Peyer's patch (tissue), 4 donors: ENCODE data around the gene HDAC9. TPM values are rescaled to one million over a fixed set of nuclear protein-coding genes. Genes with fewer than 3 reads are reported as not detected.
"Not testable (repeated sequence)": the region's sequence is repeated elsewhere in the genome, so short reads cannot be mapped to it uniquely, and the experiment has no call there.

Experiments
- DNase-seq, 3 donors: peaks; one replicate each; pipeline ENCODE4 v3.0.0-alpha.2; 2017 to 2019
- H3K27ac ChIP-seq, 4 donors: fragments of 200-600 bp; sonication (generic); one replicate each; pipeline ENCODE4 v1.5.1; 2016 to 2019
- H3K27me3 ChIP-seq, 2 donors: fragments of 200-600 bp; sonication (generic); one replicate each; pipeline ENCODE4 v1.5.1; 2019
- H3K36me3 ChIP-seq, 3 donors: fragments of 200-600 bp; sonication (generic); one replicate each; pipeline ENCODE4 v1.5.1; 2016 to 2019
- H3K4me1 ChIP-seq, 4 donors: fragments of 200-600 bp; sonication (generic); one replicate each; pipeline ENCODE4 v1.5.1; 2016 to 2019
- H3K4me3 ChIP-seq, 4 donors: fragments of 200-600 bp; sonication (generic); 1 replicate in 3 of 4; 2 replicates in 1 of 4; pipeline ENCODE4 v1.5.1; 2016 to 2019; ENCODE audit warnings: mild to moderate bottlenecking in 1 of 4
- H3K9me3 ChIP-seq, 4 donors: fragments of 200-600 bp; sonication (generic); one replicate each; pipeline ENCODE4 v1.5.1; 2016 to 2019; ENCODE audit warnings: mild to moderate bottlenecking in 1 of 4
- POLR2A ChIP-seq, 2 donors: fragments of 450-650 bp; IDR thresholded peaks; one replicate each; pipeline ENCODE4 v1.5.1; 2017; ENCODE audit warnings: antibody characterized with exemption in 2 of 2, mild to moderate bottlenecking in 2 of 2, moderate library complexity in 2 of 2
- total RNA-seq, 4 donors: library from RNA; depleted of rRNA; stranded (reverse); fragments of >200 nt; gene quantifications; one replicate each; pipeline ENCODE4 v1.1.0, GENCODE V29; 2016
- TF ChIP-seq, protein P1 (sequence below), 6 experiments: fragments of 450-650 bp in 4 of 6; fragments of 200-600 bp in 2 of 6; sonication (generic) in 1 of 6; IDR thresholded peaks; one replicate each; pipeline ENCODE4 v1.5.1; 2017 to 2019; ENCODE audit warnings: antibody characterized with exemption in 6 of 6, mild to moderate bottlenecking in 3 of 6, moderate library complexity in 1 of 6

Gene HDAC9
- total RNA-seq, 4 donors from 2014 or later, result 0.88 to 75.9 (median 4.4) TPM

DNA sequence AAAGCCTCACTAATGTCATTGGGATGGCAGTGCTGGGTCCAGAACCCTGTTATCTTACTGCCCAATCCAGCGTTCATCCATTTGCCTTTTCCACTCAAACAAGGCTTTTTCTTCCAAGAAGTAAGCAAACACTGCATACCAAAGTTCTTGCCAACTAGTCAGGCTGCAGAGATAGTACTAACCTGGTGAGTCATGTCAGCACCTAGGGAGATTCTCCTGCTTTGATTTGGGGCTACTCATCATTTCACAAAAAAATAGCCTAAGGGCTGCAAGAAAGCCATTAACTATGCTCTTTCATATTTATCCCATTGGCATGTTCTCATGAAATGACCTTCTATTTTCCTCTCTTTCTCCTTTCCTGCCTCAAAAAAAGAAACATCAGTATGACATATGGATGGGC, 479.3 kb downstream of the HDAC9 start:
- Histone ChIP-seq H3K27me3 (no peaks in the 10 kb centered on the region), H3K27ac (no peak overlapping the region), H3K4me3 (no peak overlapping the region), H3K4me1 (no peaks in the 10 kb centered on the region), H3K9me3 (no peaks in the 10 kb centered on the region), H3K36me3 (no peaks in the 10 kb centered on the region)
- no peak for TF ChIP-seq POLR2A (IDR thresholded peaks at IDR 0.05)
- TF ChIP-seq, protein P1, sequence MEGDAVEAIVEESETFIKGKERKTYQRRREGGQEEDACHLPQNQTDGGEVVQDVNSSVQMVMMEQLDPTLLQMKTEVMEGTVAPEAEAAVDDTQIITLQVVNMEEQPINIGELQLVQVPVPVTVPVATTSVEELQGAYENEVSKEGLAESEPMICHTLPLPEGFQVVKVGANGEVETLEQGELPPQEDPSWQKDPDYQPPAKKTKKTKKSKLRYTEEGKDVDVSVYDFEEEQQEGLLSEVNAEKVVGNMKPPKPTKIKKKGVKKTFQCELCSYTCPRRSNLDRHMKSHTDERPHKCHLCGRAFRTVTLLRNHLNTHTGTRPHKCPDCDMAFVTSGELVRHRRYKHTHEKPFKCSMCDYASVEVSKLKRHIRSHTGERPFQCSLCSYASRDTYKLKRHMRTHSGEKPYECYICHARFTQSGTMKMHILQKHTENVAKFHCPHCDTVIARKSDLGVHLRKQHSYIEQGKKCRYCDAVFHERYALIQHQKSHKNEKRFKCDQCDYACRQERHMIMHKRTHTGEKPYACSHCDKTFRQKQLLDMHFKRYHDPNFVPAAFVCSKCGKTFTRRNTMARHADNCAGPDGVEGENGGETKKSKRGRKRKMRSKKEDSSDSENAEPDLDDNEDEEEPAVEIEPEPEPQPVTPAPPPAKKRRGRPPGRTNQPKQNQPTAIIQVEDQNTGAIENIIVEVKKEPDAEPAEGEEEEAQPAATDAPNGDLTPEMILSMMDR (IDR thresholded peaks at IDR 0.05), result no peak
- no peak for DNase-seq

DNA sequence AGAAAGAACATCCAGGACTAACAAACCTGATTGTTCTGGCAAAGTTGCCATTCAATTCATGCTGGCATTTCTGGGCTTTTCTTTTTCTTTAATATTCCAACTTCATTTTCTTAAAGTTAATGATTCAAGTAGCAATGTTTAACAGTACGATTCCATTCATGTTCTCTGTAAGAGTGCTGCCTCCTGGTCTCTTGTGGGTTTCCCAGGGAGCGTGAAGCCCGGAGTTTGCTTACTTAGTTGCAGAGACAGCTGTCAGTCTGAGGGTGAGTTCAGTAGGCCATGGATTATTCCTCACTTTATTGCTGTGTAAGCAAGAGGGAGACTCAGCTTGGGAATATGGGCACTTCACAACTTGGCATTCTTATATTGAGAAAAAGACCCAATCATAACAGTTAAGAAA, 479.7 kb downstream of the HDAC9 start:
- H3K27me3 ChIP-seq, result no peaks in the 10 kb centered on the region
- no peaks in the 10 kb centered on the region for H3K36me3 ChIP-seq
- no peaks in the 10 kb centered on the region for H3K9me3 ChIP-seq
- no peak for TF ChIP-seq POLR2A (IDR thresholded peaks at IDR 0.05)
- TF ChIP-seq, protein P1 (IDR thresholded peaks at IDR 0.05), result no peak
- H3K4me3 ChIP-seq, result no peak overlapping the region
- no peak overlapping the region for H3K27ac ChIP-seq
- DNase-seq, result no peak
- no peaks in the 10 kb centered on the region for H3K4me1 ChIP-seq

DNA sequence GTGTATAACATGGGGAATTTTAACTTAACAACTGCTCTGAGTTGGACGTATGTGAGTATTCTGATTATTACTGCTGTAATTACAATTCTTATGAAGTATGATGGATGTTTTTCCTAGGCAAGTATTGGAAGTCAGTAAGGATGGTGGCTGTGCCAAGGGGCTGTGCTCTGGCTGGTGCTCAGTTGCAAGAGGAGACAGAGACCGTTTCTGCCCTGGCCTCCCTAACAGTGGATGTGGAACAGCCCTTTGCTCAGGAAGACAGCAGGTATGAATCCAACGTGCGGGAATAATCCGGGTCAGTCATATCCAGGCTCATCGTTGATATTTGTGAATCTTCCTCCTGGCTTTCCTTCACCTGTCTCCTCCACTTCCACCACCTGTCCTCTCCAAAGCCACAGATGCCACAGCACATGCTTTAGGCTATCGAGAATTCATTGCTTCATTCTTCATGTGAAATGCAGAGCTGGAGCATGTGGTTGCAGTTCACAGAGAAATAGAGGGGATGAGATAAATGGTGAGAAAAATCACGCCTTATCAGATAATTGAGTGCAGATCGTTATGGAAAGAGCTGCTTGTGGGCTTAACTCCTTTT, 480.2 kb downstream of the HDAC9 start:
- no peaks in the 10 kb centered on the region for H3K36me3 ChIP-seq
- no peak overlapping the region for H3K4me3 ChIP-seq
- no peak for TF ChIP-seq POLR2A (IDR thresholded peaks at IDR 0.05)
- TF ChIP-seq, protein P1 (IDR thresholded peaks at IDR 0.05), result no peak
- no peaks in the 10 kb centered on the region for H3K4me1 ChIP-seq
- no peak overlapping the region for H3K27ac ChIP-seq
- H3K9me3 ChIP-seq, result no peaks in the 10 kb centered on the region
- H3K27me3 ChIP-seq, result no peaks in the 10 kb centered on the region
- DNase-seq, result no peak

DNA sequence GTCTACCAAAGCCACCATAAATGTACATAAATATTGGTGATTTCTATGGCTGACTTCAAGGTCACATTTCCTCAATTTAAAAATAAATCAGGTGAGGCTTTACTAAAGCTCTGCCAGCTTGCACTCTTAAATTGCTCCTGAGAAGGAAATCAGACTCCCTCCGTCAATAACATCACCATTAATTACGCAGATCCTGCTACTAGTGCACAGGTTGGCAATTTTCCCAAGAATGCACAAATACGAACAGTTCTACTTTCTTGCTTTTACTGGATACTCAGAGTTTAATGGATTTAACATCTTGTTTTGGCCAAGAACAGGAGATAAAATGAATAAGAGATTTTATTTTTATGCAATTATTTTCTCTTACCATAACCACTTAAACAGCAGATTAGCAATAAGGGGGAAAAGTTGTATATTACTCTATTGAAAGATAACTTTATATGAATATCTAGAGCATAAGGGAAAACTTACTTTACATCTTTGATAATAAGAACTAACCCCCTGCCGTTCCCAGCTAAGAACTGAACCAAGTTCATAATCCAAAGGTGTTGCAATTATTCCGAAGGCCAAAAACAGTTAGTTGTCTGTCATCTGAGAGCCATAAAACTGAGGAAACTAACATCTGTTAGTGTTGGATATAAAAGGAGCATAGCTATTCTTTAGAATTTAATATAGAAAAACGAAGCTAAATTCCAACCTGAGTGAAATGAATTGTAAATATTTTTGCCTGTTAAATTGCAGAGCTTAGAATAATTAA, 481.3 kb downstream of the HDAC9 start:
- no peak for DNase-seq
- no peaks in the 10 kb centered on the region for H3K9me3 ChIP-seq

DNA sequence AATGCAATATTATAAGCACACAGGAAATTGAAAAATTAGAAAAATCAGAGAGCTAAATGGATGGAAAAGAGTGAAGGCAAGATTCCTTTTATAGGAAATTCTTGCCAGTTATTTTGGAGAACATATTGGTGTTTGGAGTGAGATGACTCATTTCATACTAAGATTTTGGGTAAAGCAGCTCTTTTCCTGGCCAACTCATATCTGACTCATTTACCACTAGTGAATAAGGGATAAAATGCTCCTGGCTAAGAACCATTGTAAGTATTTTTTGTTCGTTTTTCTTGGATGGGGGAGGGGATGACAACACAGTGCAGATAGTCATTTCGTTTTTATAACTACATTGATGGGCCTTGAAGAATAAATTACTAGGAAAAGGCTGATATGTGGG, 482.6 kb downstream of the HDAC9 start:
- no peaks in the 10 kb centered on the region for H3K9me3 ChIP-seq
- no peaks in the 10 kb centered on the region for H3K4me1 ChIP-seq
- no peaks in the 10 kb centered on the region for H3K27me3 ChIP-seq
- DNase-seq, result no peak
- H3K36me3 ChIP-seq, result no peaks in the 10 kb centered on the region
- no peak overlapping the region for H3K27ac ChIP-seq
- TF ChIP-seq, protein P1 (IDR thresholded peaks at IDR 0.05), result no peak
- TF ChIP-seq POLR2A (IDR thresholded peaks at IDR 0.05), result no peak
- H3K4me3 ChIP-seq, result no peak overlapping the region

More for the DNA sequence above, 481.3 kb downstream of the HDAC9 start:
- TF ChIP-seq POLR2A (IDR thresholded peaks at IDR 0.05), result no peak
- TF ChIP-seq, protein P1 (IDR thresholded peaks at IDR 0.05), result no peak
- H3K27me3 ChIP-seq, result no peaks in the 10 kb centered on the region
- no peaks in the 10 kb centered on the region for H3K36me3 ChIP-seq
- H3K27ac ChIP-seq, result no peak overlapping the region
- H3K4me1 ChIP-seq, result no peaks in the 10 kb centered on the region
- H3K4me3 ChIP-seq, result no peak overlapping the region

DNA sequence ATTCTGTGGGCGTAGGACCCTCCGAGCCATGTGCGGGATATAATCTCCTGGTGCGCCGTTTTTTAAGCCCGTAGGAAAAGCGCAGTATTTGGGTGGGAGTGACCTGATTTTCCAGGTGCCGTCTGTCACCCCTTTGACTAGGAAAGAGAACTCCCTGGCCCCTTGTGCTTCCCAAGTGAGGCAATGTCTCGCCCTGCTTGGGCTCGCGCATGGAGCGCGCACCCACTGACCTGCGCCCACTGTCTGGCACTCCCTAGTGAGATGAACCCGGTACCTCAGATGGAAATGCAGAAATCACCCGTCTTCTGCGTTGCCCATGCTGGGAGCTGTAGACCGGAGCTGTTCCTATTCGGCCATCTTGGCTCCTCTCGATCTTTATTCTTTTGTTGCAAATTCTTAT, 495.2 kb downstream of the HDAC9 start:
- H3K4me1 ChIP-seq, DNase-seq, H3K9me3 ChIP-seq, H3K27me3 ChIP-seq, H3K4me3 ChIP-seq, H3K36me3 ChIP-seq, H3K27ac ChIP-seq: not testable (repeated sequence)
